HG03565 (cell line): Measurements from ENCODE around the gene VAC14.

Experiments used
- ATAC-seq: cut with Tn5 transposase; IDR thresholded peaks from one replicate; pipeline ENCODE4 v1.9.1; 2021; ENCODE audit warnings: mild to moderate bottlenecking, moderate library complexity; ENCODE audit not compliant: unreplicated experiment

The VAC14 gene

GRCh38 chr16:70665806-70666735 lies 134.9 kb downstream of the VAC14 start:
- ATAC-seq, result no peak

GRCh38 chr16:70665113-70665694 lies 135.8 kb downstream of the VAC14 start:
- no peak for ATAC-seq

- no peak for ATAC-seq
Measured at GRCh38 chr16:70664325-70665112, 136.4 kb downstream of the VAC14 start.

GRCh38 chr16:70663524-70664324 lies 137.2 kb downstream of the VAC14 start:
- no peak for ATAC-seq

- no peak for ATAC-seq
Measured at GRCh38 chr16:70662991-70663523, 137.9 kb downstream of the VAC14 start.

GRCh38 chr16:70661918-70662641 lies 138.9 kb downstream of the VAC14 start:
- no peak for ATAC-seq

- ATAC-seq, result no peak
Measured at GRCh38 chr16:70661534-70661917, 139.4 kb downstream of the VAC14 start.

- ATAC-seq, result no peak
Measured at GRCh38 chr16:70660672-70661350, 140.1 kb downstream of the VAC14 start.

- ATAC-seq, result no peak
Measured at GRCh38 chr16:70659953-70660671, 140.8 kb downstream of the VAC14 start.

GRCh38 chr16:70659546-70659945 lies 141.4 kb downstream of the VAC14 start:
- no peak for ATAC-seq

GRCh38 chr16:70658921-70659320 lies 142.0 kb downstream of the VAC14 start:
- no peak for ATAC-seq

- ATAC-seq, result no peak
Measured at GRCh38 chr16:70657956-70658355, 143.0 kb downstream of the VAC14 start.

GRCh38 chr16:70656712-70657263 lies 144.2 kb downstream of the VAC14 start:
- ATAC-seq, result no peak

GRCh38 chr16:70656065-70656711 lies 144.8 kb downstream of the VAC14 start:
- ATAC-seq, result no peak

GRCh38 chr16:70653809-70654771 lies 146.9 kb downstream of the VAC14 start:
- peak; percentile 51 for ATAC-seq

GRCh38 chr16:70653406-70653805 lies 147.6 kb downstream of the VAC14 start:
- no peak for ATAC-seq

- ATAC-seq, result no peak
Measured at GRCh38 chr16:70652322-70652721, 148.6 kb downstream of the VAC14 start.
